Measurements from ENCODE around the gene INTS14.
"Not testable (repeated sequence)": the region's sequence is repeated elsewhere in the genome, so short reads cannot be mapped to it uniquely, and the experiment has no call there.

INTS14 gene

DNA sequence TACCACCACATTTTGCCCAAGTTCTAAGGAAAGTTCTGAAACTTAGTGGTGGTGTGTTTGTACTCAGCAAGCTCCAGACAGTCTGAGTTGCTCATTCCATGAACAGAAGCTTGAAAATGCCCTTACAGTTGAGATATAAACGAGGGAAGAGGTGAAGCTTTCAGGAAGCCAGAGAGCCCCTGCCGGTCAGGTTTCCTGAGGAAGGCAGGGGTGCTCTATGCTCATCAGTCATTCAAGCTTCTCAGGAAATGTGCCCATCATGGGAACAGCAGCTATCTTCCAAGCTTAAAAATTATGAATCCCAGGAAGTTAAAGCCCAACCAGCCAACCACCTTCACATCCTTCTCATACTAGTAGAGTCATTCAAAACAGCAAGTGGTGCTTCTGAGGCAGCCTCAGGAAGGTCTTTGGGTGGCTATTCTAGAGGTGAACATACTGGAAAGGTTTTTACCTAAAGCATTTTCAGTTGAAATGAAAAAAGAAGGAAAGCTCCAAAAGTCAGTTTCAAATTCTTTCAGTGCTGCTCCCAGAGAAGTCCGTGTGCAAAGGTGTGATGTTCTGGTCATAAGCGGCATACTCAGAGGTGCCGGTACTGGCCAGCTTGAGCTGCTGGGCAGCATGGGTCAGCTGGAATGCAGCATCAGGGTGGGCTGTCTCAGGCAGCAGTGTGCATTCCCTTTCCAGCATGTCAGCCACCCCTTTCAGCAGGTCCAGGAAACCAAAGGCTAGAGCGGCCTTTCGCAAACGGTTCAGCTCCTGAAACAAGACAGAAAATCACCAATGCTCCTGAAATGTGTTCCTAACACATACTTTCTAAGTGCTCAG, 31.8 kb downstream of the INTS14 start:
- DNase-seq (ENCODE audit: low read depth in 2 of 2): no peak

DNA sequence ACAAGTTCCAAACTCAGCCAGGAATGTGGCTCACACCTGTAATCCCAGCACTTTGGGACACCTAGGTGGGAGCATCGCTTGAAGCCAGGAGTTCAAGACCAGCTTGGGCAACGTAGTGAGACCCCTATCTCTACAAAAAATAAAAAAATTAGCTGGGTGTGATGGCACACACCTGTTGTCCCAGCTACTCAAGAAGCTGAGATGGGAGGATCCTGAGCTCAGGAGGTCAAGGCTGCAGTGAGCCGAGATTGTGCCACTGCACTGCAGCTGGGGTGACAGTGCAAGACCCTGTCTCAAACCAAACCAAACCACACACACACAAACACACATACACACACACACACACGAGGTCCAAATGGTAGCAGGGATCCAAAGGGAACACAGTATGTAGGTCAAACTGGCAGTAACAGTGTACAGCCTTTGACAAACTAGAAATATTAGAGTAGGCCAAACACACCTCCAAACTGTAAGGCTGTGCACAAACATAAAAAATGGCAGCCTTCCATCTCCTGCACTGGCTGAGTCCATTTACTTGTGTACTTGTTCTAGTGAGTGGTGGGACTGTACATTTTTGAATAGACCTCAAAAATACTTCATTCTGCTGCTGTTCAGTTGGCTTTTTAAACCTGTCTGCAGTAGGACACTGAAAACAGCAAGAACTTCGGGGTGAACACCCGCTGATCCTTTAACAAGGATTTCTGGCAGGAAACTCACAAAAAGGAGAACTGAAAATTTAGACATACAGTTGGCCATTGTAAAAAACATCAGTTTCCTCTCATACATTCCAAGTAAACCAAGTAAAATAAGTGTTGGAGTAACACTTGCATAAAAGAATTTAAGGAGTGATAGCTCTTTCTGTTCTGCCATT, 33.6 kb downstream of the INTS14 start:
- no peak for DNase-seq (ENCODE audit: low read depth in 2 of 2)

DNA sequence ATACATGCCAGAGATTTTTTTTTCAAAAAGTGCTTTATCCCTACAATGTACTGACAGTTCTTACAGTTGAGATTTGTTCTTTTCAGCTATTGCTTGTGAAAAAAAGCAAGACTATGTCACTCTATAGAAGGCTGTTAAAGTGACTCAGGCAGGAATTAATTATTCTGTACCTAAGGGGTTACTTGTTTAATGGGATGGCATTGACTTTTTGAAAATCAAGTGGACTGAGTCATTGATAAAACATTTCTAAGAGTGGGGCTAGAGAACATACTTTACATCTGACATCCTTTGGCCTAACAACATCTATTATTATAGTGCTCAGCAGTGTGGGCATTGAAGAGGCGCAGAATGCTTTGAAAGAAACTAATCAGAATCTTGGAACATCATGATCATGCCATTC, 34.3 kb downstream of the INTS14 start:
- no peak for DNase-seq (ENCODE audit: low read depth in 2 of 2)

DNA sequence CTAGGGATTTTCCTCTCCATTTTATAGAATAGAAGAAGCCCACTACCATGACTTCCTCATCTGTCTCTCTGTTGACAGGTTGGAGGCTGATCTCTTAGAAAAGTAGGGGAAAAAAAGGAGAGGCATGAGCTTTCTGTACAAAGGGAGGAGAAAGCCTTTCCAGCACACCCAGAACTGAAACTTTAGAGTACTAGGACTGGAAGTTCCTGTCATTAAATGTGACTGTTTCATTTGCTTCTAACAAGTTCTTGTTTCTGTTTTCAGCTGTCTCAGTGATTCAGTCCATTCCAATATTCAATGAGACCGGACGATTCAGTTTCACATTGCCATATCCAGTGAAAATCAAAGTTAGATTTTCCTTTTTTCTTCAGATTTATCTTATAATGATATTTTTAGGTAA, 39.0 kb downstream of the INTS14 start:
- no peak for DNase-seq (ENCODE audit: low read depth in 2 of 2)

DNA sequence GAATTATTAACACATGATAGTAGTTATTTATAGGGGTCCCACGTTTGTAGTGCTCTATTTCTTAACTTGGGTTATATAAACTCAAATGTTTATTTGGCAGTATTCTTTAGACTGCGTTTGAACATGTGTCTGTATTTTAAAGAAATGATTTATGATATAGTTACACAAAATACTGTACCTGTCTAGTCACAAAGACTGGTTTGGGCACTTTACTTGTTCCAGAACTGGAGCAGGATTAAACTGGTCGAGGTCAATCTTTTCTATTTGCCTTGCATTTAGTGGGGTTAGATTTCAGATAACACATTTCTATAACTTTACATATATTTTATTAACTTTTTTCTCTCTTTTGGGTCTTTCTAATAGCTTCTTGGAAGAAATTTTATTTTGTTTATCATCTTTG, 41.2 kb downstream of the INTS14 start:
- DNase-seq (ENCODE audit: low read depth in 2 of 2): no peak

DNA sequence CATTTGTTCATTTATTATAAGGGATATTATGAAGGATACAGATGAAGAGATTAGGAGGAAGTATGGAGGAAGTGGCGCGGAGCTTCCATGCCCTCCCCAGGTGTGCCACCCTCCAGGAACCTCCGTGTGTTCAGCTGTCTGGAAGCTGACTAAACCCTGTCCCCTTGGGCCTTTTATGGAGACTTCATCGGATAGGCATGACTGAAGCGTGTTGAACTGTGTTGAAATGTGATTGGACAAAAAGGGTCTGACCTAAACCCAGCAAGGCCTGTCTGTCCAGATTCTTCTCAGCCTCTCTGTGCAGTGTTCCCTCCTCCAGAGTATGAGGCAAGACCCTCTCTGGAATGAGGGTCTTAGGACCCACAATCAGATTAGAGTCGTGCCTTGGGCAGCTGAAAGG, 49.0 kb downstream of the INTS14 start:
- DNase-seq (ENCODE audit: low read depth in 2 of 2): no peak

DNA sequence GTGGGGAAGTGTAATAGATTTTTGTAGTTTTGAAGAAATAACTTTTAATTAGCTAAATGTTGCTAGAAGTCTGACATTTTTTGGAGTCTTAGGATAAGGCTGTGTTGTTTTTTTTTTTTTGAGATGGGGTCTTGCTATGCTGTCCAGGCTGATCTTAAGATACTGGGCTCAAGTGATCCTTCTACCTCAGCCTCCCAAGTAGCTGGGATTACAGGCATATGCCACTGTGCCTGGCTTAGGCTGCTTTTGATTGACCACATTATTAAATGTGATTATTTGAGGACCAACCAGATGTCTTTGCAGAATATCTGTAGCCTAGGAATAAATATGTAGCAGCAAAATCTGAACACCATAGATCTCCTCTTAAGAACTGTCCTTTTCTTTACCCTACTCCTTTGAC, 51.0 kb downstream of the INTS14 start:
- DNase-seq (ENCODE audit: low read depth in 2 of 2): no peak

DNA sequence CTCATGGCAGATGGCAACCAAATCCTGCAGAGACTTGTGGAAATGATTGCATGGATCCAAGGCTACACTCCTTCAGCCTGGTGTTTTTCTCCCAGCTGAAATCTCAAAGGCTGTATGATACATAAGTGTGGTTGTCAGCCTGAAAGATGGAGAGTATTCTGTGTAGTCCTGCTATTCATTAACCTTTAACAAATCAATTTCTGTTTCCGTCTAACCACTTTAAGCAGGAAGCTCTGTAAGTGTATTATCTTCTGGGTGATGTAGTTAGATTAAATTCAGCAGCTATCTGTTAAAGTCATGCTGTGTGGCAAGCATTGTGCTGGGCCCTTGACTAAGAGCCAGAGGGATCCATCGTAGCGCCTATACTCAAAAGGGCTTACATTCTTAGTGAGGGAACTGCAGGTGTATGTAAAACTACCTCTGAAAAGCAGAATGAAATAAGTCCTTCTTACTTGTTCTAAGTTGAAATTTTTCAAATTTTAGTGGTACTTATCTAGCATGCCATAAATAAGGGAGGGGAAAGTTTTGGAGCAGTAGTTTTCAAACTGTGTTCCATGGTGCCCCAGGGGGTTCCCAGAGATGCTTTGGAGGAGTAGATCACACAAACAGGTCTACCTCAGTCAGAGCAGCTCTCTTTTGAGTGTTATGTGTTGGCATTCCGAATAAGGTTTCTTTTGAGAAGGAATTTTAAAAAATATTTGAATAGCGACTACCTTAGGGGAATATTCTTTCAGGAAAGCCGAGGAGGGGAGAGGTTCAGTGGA, 51.8 kb downstream of the INTS14 start:
- no peak for DNase-seq (ENCODE audit: low read depth in 2 of 2)

DNA sequence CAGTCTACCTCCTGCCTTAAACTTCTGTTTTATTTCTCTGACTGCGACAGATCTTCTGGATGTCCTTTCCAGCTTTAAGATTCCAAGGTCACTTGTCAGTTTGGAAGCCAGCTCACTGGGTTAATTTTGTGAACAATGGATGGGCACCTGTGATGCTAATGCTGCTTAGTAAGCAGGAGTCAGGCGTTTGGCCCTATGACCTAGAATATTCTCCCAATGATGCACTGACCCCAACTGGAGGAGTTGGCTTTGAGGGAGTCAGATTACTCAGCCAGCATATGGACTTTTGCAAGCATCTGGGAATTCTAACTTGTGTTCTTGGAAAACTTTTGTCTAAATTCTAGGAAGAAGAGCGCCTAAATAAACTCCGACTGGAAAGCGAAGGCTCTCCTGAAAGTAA, 52.6 kb downstream of the INTS14 start:
- no peak for DNase-seq (ENCODE audit: low read depth in 2 of 2)

DNA sequence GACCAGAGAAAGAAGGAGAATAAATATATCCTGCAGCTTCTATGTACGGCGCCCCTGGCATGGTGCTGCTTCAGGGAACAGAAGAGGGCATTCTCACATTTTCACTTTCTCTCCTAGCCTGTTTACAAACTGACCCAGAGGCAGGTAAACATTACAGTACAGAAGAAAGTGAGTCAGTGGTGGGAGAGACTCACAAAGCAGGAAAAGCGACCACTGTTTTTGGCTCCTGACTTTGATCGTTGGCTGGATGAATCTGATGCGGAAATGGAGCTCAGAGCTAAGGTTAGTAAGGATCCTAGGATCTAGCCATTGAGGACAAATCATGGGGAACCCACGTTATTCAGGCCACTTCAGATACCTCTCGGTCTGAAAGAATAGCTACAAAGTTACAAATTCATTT, 54.3 kb downstream of the INTS14 start:
- no peak for DNase-seq (ENCODE audit: low read depth in 2 of 2)

DNA sequence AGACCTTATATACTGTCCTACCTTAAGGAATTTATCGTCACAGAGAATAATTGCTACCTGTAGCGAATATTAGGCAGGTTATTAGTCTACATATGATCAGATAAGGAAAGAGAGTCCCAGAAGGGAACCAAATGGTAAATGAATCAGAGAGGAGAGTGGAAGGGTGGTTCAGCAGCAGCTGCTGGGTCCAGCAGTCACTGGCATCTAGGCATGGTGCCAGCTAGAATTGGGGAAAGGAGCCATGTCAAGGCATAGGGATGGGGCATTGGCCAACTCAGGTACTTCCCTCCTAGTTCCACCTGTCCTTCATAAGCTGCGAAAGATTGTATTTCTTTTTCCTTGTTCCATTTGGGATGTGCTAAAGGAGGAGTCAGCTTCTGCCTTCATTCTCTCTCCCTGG, 57.2 kb downstream of the INTS14 start:
- no peak for DNase-seq (ENCODE audit: low read depth in 2 of 2)

DNA sequence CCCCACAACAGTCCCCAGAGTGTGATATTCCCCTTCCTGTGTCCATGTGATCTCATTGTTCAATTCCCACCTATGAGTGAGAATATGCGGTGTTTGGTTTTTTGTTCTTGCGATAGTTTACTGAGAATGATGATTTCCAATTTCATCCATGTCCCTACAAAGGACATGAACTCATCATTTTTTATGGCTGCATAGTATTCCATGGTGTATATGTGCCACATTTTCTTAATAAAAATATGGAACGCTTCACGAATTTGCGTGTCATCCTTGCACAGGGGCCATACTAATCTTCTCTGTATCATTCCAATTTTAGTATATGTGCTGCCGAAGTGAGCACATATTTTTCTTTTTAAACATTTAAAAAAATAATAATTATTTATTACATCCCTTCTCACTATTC, 58.1 kb downstream of the INTS14 start:
- DNase-seq (ENCODE audit: low read depth in 2 of 2): not testable (repeated sequence)

DNA sequence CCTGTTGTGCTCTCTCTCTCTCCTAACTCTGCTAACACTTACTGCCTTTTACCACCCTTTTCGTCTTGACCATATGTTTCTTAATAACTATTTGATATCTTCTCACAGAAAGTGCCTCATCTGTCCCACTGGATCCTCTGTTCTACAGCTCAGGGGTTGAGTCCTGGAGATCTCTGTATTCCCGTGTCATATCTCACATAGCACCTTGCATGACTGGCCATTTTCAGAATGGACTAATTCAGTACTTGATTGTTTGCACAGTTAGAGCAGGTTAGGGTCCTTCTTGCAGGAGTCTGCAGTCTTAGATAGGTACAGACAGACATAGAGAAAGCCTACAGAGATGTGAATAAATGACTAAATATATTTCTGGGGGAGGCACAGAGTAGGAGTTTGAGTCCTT, 59.7 kb downstream of the INTS14 start:
- DNase-seq (ENCODE audit: low read depth in 2 of 2): no peak

DNA sequence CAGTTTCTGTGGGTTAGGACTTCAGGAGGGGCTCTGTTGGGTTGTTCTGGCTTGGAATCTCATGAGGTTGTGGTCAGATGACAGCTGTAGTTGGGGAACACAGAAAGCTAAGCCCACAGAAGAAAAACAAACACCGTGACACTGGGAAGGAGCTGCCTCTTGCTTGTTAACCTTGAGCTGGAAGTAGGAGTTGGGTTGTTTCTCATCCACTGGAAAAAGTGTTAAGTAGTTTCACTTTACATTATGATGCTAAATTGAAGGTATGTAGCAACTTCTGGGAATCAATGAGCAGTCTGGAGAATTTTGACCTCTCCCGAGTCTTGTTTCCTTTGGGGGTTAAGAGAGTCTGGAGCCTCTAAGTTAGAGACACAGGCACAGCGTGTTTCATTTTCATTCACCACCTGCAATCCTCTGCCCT, 60.2 kb downstream of the INTS14 start:
- DNase-seq (ENCODE audit: low read depth in 2 of 2): no peak

DNA sequence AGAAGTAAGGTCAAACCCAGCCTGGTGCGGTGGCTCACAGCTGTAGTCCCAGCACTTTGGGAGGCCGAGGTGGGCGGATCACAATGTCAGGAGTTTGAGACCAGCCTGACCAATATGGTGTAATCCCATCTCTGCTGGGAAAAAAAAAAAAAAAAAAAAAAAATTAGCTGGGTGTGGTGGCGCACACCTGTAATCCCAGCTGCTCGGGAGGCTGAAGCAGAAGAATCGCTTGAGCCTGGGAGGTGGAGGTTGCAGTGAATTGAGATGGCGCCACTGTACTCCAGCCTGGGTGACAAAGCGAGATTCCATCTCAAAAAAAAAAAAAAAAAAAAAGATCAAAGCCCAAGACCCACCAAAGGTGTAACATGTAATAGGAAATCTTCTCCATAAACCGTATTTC, 61.6 kb downstream of the INTS14 start:
- DNase-seq (ENCODE audit: low read depth in 2 of 2): not testable (repeated sequence)

DNA sequence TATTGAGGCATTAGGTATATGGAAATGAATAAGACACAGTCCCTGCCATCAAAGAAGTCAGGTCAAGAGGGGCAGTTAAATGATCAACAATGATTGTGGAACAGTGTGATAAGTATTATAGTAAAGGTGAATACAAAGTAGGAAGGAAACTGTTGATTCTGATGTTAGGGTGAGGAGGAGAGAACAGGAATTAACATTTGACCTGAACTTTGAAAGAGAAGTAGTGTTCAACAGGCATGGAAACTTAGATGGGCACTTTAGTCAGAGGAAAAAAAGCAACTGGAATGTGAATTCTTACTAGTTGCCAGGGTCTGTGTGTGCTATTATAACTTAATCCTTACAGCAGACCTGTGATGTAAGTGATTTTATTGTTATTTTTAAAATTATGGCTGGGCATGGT, 63.1 kb downstream of the INTS14 start:
- DNase-seq (ENCODE audit: low read depth in 2 of 2): no peak

DNA sequence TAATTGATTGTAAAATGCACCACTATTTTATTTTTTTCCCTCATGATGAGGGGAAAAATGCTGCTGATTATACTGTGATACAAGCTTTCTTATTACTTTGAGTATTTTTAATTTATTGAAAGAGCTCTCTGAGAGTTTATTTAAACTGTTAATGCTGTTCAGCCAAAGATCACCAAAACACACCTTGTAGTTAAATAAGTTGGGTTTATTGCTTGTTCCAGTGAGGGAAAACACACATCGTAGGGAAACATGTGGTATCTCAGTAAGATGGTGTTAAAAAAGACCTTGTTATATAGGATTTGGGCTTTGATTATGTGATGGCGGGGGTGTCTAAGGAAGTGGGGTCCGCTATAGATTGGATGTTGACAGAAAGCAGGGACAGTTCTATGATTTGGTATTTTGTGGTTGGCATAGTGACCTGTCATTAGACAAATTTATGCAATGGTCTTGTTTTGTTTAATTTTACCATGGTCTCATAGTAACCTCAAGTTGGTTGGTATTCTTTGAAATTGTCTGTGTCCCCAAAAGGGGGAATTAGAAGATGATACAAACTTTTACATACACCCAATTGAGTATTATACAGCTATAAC, 69.6 kb downstream of the INTS14 start:
- DNase-seq (ENCODE audit: low read depth in 2 of 2): no peak

DNA sequence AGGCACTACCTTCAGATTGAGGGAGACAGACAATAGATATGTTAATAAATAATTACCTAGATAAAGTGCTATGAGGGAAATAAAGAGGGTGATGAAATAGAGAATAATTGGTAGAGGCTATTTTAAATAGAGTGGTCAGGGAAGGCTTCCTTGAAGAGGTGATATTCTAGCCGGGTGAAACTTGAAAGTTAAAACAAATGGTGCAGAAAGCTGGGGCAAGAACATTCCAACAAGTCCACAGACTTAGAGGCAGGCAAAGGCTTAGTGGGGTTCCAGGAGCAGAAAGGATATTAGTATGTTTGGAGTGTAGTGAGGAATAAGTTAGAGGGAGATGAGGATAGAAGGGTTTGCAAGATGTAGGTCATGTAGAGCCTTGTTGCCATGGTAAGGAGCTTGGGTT, 70.6 kb downstream of the INTS14 start:
- DNase-seq (ENCODE audit: low read depth in 2 of 2): no peak

DNA sequence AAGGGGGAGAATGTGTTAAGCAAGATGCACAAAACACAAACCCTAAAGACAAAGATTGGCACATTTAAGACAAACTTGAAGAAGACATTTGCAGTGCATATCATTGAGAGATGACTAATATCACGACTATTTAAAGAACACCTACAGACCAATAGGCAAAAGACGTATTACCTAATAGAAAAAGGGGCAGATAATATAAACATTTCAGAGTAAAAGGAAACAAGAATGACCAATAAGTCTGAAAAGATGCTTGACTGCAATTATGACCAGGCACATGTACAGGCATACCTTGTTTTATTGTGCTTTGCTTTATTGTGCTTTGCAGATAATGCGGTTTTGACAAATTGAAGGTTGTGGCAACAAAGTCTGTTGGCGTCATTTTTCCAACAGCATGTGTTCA, 75.7 kb downstream of the INTS14 start:
- no peak for DNase-seq (ENCODE audit: low read depth in 2 of 2)

DNA sequence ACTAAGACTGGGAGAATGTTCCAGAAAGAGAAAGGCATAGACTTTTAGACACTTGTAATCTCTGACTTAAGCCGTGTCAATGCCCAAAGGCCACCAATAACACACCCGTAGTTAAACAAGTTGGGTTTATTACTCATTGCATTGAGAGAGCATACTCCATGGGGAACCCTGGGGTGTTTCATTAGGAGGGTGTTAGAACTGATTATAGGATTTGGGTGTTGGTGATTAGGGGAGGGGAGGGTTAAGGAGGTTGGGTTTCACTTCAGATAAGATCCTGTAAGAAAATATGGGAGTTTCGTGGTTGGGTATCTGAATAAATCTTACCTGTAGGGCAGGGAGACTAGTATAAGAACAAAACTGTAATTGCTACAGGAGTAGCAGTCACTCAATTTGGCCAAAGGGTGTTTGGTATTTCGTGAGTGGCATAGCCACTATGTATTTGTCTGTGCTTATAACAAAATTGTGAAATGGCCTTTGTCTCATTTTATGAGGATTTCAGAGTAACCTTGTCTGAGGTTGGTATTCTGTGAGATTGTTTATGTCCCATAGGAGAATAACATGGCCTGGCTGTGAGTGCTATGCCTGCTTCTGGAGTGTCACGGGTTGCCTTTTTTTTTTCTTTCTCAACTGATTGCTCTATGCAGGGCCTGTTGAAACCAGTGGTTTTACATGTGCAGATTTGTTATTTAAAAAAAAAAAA, 77.7 kb downstream of the INTS14 start:
- no peak for DNase-seq (ENCODE audit: low read depth in 2 of 2)

DNA sequence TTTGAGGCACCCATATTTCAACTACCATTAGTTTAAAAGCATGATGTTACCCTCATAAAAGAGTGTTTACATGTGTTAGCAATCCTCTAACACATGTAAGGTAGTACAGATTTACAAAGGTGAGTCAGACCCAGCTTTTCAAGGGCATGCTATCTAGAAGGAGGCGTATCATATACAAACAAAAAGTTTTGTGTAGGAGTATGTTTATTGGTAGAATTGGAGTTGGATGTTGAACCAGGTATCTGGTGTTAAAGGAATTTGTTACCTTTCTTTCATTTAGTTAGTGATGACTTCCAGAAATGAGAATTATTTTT, 78.2 kb downstream of the INTS14 start:
- DNase-seq (ENCODE audit: low read depth in 2 of 2): no peak

Measured in stimulated activated CD8-positive, alpha-beta memory T cell treated with anti-CD3 and anti-CD28 coated beads, Interleukin-7, amount 100 ng/mL, for 4 hours (primary cell).